Heart right ventricle (tissue), 16 donors: ENCODE results near the gene STPG1. TPM values are rescaled to one million over a fixed set of nuclear protein-coding genes. Genes with fewer than 3 reads are reported as not detected.

ENCODE experiments used
- ATAC-seq, 8 donors: fragments of 200-7000 bp; cut with Tn5 transposase; one replicate each; pipeline ENCODE4 v1.9.1; 2020; ENCODE audit warnings: mild to moderate bottlenecking in 8 of 8, moderate library complexity in 8 of 8, moderate number of reproducible peaks in 1 of 8
- DNase-seq, 2 donors: peaks; one replicate each; pipeline ENCODE4 v3.0.0-alpha.2; 2020
- H3K27ac ChIP-seq, 10 donors: fragments of 200-600 bp; sonication (generic) in 2 of 10; one replicate each; pipeline versions ENCODE4 v1.5.0 to v1.8.0; 2020 to 2022; ENCODE audit warnings: mild to moderate bottlenecking in 3 of 10
- H3K27me3 ChIP-seq, 7 donors: fragments of 200-600 bp; one replicate each; pipeline ENCODE4 v1.8.0; 2021 to 2022; ENCODE audit warnings: mild to moderate bottlenecking in 2 of 7
- H3K36me3 ChIP-seq, 9 donors: fragments of 200-600 bp; sonication (generic) in 1 of 9; one replicate each; pipeline versions ENCODE4 v1.5.0 to v1.8.0; 2020 to 2022; ENCODE audit warnings: mild to moderate bottlenecking in 2 of 9
- H3K4me1 ChIP-seq, 9 donors: fragments of 200-600 bp; sonication (generic) in 1 of 9; one replicate each; pipeline versions ENCODE4 v1.5.0 to v1.8.0; 2020 to 2022; ENCODE audit warnings: mild to moderate bottlenecking in 4 of 9
- H3K4me3 ChIP-seq, 10 donors: fragments of 200-600 bp; sonication (generic) in 2 of 10; one replicate each; pipeline versions ENCODE4 v1.5.0 to v1.8.0; 2020 to 2022; ENCODE audit warnings: mild to moderate bottlenecking in 7 of 10, moderate library complexity in 2 of 10
- H3K9me3 ChIP-seq, 11 donors: fragments of 200-600 bp in 10 of 11; sonication (generic) in 2 of 11; one replicate each; pipeline versions ENCODE4 v1.5.0 to v1.8.0; 2013 to 2022; ENCODE audit warnings: mild to moderate bottlenecking in 2 of 11, control low read depth in 1 of 11, moderate library complexity in 1 of 11
- CTCF ChIP-seq, 9 donors: fragments of 200-600 bp; sonication (generic) in 2 of 9; IDR thresholded peaks; one replicate each; pipeline versions ENCODE4 v1.5.0 to v1.8.0; 2021 to 2022; ENCODE audit warnings: antibody characterized with exemption in 9 of 9, mild to moderate bottlenecking in 5 of 9, moderate library complexity in 1 of 9
- WGBS, 2 donors: extraction: QIAGEN DNeasy Blood & Tissue Kit; methylation state at CpG; one replicate each; pipeline ENCODE4 v1.1.7; 2013; ENCODE audit warnings: inconsistent platforms in 1 of 2; 5-methylcytosine and 5-hydroxymethylcytosine counted together
- intact Hi-C, 10 donors: fragments of 100-400 bp; cut with DNase I; formaldehyde crosslinking; loops; one replicate each; pipeline versions ENCODE4 v1.11.1 to v1.14.2; 2022
- polyA plus RNA-seq, 2 donors: library from polyadenylated mRNA; stranded (reverse); fragments of 200-250 nt; gene quantifications; one replicate each; pipeline ENCODE4 v1.2.3, GENCODE V29; 2013
- total RNA-seq, 10 donors: library from RNA; stranded (reverse); fragmentation: NEBNext Ultra II Directional in 3 of 10; extraction: Animal tissue kit (Norgen Biotek cat#: 25700) in 3 of 10; gene quantifications; one replicate each; pipeline versions ENCODE4 v1.2.1 to v1.2.4, GENCODE V29; 2021 to 2023
- donor health status: Arrhythmogenic right ventricular cardiomyopathy.
- donor health status: ischemic (EF 13 %, LVEDD 7.1; RV severe dilation, severe dysfunction).
- donor health status: healthy with polysubstance abuse.
- donor health status: DM: no; HTN: yes; CAD: no.
- donor health status: DM: no; HTN: no; CAD: no.
- donor health status: ischemic (EF 25% LVEDD 6.9; RV normal size, moderate dysfunction).
- donor health status: ischemic (EF 25% LVEDD 5.7; RV mildly dilated, moderate dysfunction).
- donor health status: healthy.
- donor health status: DM: yes; HTN: yes; CAD: no.
- donor health status: Ischemic cardiomyopathy.
- donor health status: ischemic (EF 35%, LVEDD 5.7; RV mildly dilated, moderate dysfunction).
- donor health status: nonischemic (EF 11% LVEDD 7.7; RV severe dilation, severe dysfunction).
- donor health status: DM: yes; HTN: yes; CAD: no.
- donor health status: PGD.
- donor health status: ischemic (EF 29% LVEDD 5.4; RV normal size, mild dysfunction).
- donor health status: nonischemic (EF 23%, LVEDD 6.1; RV moderate dilation, normal function).

The STPG1 gene
- total and polyA plus RNA-seq, 12 donors, result 2.7 to 6.6 (median 4.5) TPM

- WGBS, 2 donors, result 90 to 93% methylated on average over 7 of the region's 7 CpGs
- TF ChIP-seq CTCF (IDR thresholded peaks at IDR 0.05), result no peak
- ATAC-seq, result no peak
- H3K4me1 ChIP-seq, result peaks cover 0 to 10% (median 0%) of the 10 kb centered on the region in 9 donors
- intact Hi-C loops, result no loop called here
- H3K9me3 ChIP-seq, result no peaks in the 10 kb centered on the region
- no peaks in the 10 kb centered on the region for H3K27me3 ChIP-seq
- no peak overlapping the region for H3K27ac ChIP-seq
- peaks cover 0 to 44% (median 0%) of the 10 kb centered on the region in 9 donors for H3K36me3 ChIP-seq
- no peak overlapping the region for H3K4me3 ChIP-seq
- DNase-seq, result no peak
Observed at GRCh38 chr1:24373044-24373443, 40.5 kb downstream of the STPG1 start.

GRCh38 chr1:24369801-24370200, 43.8 kb downstream of the STPG1 start:
- Histone ChIP-seq H3K36me3 (peaks cover 0 to 24% (median 0%) of the 10 kb centered on the region in 9 donors), H3K4me3 (no peak overlapping the region), H3K27ac (no peak overlapping the region), H3K4me1 (peaks cover 0 to 12% (median 0%) of the 10 kb centered on the region in 9 donors), H3K9me3 (no peaks in the 10 kb centered on the region), H3K27me3 (no peaks in the 10 kb centered on the region)
- TF ChIP-seq CTCF (IDR thresholded peaks at IDR 0.05), result no peak
- DNase-seq, result no peak
- no peak for ATAC-seq
- WGBS, 2 donors, result 93 to 97% methylated on average over 4 of the region's 4 CpGs
- intact Hi-C loops, result no loop called here

- Histone ChIP-seq H3K27ac (peak overlapping the region in 2 of 10 donors; percentile 35), H3K4me1 (peaks cover 0 to 17% (median 0%) of the 10 kb centered on the region in 9 donors), H3K9me3 (no peaks in the 10 kb centered on the region), H3K4me3 (no peak overlapping the region), H3K36me3 (peaks cover 0 to 19% (median 0%) of the 10 kb centered on the region in 9 donors), H3K27me3 (no peaks in the 10 kb centered on the region)
- intact Hi-C loops, result no loop called here
- WGBS, 2 donors, result 49 to 88% methylated on average over 4 of the region's 4 CpGs
- TF ChIP-seq CTCF (IDR thresholded peaks at IDR 0.05), result no peak
- DNase-seq, result no peak
- ATAC-seq, result peak in 5 of 8 donors; percentile 34 to 84 (median 61)
Observed at GRCh38 chr1:24369199-24369598, 44.4 kb downstream of the STPG1 start.

GRCh38 chr1:24366707-24367106, 46.9 kb downstream of the STPG1 start:
- WGBS, 2 donors, result 96 to 99% methylated on average over 9 of the region's 9 CpGs
- H3K4me3 ChIP-seq, result no peak overlapping the region
- ATAC-seq (no peak), DNase-seq (no peak)
- peaks cover 0 to 12% (median 0%) of the 10 kb centered on the region in 9 donors for H3K36me3 ChIP-seq
- H3K9me3 ChIP-seq, result no peaks in the 10 kb centered on the region
- H3K27ac ChIP-seq, result no peak overlapping the region
- H3K27me3 ChIP-seq, result no peaks in the 10 kb centered on the region
- no peak for TF ChIP-seq CTCF (IDR thresholded peaks at IDR 0.05)
- peaks cover 0 to 23% (median 0%) of the 10 kb centered on the region in 9 donors for H3K4me1 ChIP-seq
- intact Hi-C loops, result no loop called here
